ENCODE measurements around the gene RHOBTB3. TPM values are rescaled to one million over a fixed set of nuclear protein-coding genes. Genes with fewer than 3 reads are reported as not detected.

The RHOBTB3 gene
- total RNA-seq, 6 experiments from 2014 or later = 24.1 to 49.1 (median 38.9) TPM

DNA sequence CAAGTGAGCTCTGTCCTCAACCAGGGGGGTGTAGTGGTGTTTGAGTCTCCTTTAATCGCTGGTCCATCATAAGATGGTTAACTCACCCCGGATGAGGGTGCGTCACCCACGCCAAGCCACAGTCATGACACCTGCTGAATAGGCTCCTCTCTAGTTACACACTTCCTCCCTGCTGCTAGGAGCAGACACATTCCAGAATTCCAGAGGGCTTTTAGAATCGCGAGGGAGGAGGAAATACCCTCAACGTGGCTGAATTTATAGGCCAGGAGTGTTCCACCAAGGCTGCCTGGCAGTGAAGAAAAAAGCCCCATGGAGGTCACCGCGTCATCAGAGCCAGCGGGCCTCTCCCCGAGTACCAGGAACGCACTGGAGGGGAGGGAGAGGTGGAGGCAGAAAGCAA, 86.3 kb downstream of the RHOBTB3 start:
- peaks cover 0 to 29% (median 16%) of the 10 kb centered on the region in 4 donors for H3K36me3 ChIP-seq
- peak overlapping the region in 2 of 3 donors; percentile 1 to 7 for H3K4me3 ChIP-seq
- H3K27me3 ChIP-seq = no peaks in the 10 kb centered on the region
- no peaks in the 10 kb centered on the region for H3K9me3 ChIP-seq
- intact Hi-C loops (cut with DNase I) = no loop called here
- ATAC-seq (no peak), DNase-seq (no peak)
- peaks cover 0 to 51% (median 13%) of the 10 kb centered on the region in 4 donors for H3K4me1 ChIP-seq
- WGBS (ENCODE audit: insufficient coverage, low coverage, low lambda C conversion rate, missing lambda C conversion rate) = 79% methylated on average over 9 of the region's 12 CpGs
- TF ChIP-seq, protein P1, sequence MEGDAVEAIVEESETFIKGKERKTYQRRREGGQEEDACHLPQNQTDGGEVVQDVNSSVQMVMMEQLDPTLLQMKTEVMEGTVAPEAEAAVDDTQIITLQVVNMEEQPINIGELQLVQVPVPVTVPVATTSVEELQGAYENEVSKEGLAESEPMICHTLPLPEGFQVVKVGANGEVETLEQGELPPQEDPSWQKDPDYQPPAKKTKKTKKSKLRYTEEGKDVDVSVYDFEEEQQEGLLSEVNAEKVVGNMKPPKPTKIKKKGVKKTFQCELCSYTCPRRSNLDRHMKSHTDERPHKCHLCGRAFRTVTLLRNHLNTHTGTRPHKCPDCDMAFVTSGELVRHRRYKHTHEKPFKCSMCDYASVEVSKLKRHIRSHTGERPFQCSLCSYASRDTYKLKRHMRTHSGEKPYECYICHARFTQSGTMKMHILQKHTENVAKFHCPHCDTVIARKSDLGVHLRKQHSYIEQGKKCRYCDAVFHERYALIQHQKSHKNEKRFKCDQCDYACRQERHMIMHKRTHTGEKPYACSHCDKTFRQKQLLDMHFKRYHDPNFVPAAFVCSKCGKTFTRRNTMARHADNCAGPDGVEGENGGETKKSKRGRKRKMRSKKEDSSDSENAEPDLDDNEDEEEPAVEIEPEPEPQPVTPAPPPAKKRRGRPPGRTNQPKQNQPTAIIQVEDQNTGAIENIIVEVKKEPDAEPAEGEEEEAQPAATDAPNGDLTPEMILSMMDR (IDR thresholded peaks at IDR 0.05) = no peak
- TF ChIP-seq POLR2A (IDR thresholded peaks at IDR 0.05) = no peak
- peak overlapping the region; percentile 8 to 27 (median 24) for H3K27ac ChIP-seq

DNA sequence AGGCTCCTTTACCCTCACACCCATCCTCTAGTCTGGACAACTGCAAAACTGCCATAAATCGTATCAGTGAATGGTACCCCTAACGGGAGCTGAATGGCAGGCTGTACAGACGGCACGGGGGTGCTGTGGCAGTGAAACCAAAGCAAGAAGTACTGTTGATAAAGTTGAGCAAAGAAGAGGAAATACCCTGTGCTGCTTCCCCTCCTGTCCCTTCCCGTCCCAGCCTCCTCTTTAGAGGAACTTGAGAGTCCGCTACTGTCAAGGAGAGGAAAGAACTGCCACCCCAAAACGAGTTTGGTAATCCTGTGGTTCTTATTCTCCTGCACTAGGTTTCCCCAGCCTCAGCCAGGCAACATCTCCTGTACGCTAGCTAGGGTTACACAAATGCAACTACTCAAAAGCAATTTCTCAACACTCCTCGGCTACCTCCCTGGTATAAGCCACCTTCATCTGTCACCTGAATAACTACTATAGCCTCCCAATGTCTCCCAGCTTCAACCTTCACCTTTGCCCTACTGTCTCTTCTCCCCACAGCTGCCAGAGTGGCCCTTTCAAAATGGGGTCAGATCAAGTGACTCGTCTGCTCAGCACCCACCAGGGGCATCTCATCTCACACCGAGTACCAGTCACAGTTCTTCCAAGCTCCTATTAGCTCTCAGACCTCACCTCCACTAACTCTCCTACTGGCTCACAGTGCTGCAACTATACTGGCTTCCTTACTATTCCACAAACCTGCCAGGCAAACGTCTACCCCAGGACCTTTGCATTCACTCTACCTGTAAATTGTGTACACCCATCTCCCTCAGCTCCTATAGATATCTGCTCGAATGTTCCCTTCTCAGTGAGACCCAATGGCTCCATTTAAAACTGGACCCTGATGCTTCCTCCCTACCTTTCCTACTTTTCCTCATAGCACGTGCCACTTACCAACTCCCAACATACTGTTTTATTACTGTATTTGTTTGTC, 87.3 kb downstream of the RHOBTB3 start:
- 28% methylated on average over 14 of the region's 14 CpGs for WGBS (ENCODE audit: insufficient coverage, low coverage, low lambda C conversion rate, missing lambda C conversion rate)
- H3K4me1 ChIP-seq = peaks cover 0 to 51% (median 17%) of the 10 kb centered on the region in 4 donors
- peak in 1 of 3 donors; percentile 60 for DNase-seq
- no peaks in the 10 kb centered on the region for H3K27me3 ChIP-seq
- intact Hi-C loops (cut with DNase I) = no loop called here
- H3K27ac ChIP-seq = peak overlapping the region; percentile 8 to 27 (median 24)
- no peaks in the 10 kb centered on the region for H3K9me3 ChIP-seq
- ATAC-seq = peak; percentile 5 to 45 (median 22)
- TF ChIP-seq, protein P1 (IDR thresholded peaks at IDR 0.05) = no peak
- no peak for TF ChIP-seq POLR2A (IDR thresholded peaks at IDR 0.05)
- peaks cover 0 to 26% (median 16%) of the 10 kb centered on the region in 4 donors for H3K36me3 ChIP-seq
- H3K4me3 ChIP-seq = peak overlapping the region; percentile 1 to 7 (median 3)

DNA sequence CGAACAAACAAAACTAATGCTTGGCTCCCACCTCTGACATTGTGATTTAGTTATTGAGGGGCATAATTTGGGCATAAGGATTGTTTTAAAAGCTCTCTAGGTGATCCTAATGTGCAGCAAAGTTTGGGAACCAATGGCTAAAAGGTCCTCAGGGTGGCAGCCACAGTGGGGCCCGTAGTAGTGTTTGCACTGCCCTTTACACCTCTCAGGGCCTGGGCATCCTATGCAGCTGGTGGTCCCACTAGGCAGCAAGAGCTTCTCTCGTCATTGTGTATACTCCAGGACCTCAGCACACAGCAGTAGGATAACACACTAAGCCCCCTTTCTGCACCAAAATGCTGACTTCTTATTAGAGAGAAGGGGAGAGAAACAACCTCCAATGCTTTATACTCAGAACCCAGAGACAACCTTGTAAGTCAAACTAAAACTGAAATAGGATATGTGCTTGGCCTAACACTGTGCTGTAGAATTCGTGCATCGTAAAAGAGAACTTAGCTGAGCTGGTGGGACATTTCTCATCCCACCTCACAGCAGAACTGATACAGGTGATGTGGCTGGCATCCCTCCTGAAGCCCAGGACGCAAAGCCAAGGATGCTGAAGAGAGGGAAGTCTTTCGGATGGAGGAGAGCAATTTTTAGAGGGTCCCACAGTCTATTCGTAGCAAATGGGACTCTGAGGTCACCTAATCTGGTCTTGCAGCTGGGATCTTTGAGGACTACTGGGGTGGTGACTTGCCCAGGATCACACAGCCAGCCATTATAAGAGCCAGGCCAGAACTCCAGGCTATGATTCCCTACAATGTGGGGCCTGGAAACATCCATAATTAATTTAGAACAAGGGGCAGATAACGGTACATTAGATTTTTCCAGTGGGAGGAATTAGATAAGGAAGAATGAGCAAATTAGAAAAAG, 90.2 kb downstream of the RHOBTB3 start:
- WGBS (ENCODE audit: insufficient coverage, low coverage, low lambda C conversion rate, missing lambda C conversion rate) = 7% methylated on average over 9 of the region's 9 CpGs
- H3K36me3 ChIP-seq = peaks cover 0 to 2% (median under 1%) of the 10 kb centered on the region in 4 donors
- ATAC-seq (no peak), DNase-seq (no peak)
- peak overlapping the region; percentile 80 to 87 (median 81) for H3K27ac ChIP-seq
- intact Hi-C loops (cut with DNase I) = no loop called here
- H3K4me3 ChIP-seq = peak overlapping the region; percentile 72 to 79 (median 75)
- no peaks in the 10 kb centered on the region for H3K27me3 ChIP-seq
- H3K9me3 ChIP-seq = no peaks in the 10 kb centered on the region
- TF ChIP-seq, protein P1 (IDR thresholded peaks at IDR 0.05) = no peak
- no peak for TF ChIP-seq POLR2A (IDR thresholded peaks at IDR 0.05)
- H3K4me1 ChIP-seq = peaks cover 0 to 48% (median 19%) of the 10 kb centered on the region in 4 donors

DNA sequence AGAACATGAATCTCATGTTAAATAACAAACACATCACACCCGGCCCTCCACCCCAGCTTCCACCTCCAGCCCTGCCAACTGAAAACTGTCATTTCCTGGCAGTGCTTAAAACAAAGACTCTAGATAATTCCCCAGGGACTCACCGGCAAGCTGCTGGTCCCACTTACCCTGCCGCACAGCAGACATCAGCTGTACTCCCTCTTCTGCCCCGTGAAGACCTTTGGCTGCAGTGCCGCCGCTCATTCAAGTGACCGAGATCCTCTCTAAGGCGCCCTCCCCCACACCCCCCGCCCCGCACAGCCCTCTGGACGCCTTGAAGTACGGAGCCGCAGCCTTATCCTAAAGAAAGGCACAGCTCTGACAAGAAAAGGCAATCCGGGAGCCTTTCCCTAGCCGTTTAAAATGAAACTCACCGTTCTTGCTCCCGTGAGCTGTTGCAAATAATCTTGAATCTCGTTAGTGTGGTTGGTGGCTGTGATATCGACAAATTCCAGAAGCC, 91.0 kb downstream of the RHOBTB3 start:
- Histone ChIP-seq H3K27me3 (no peaks in the 10 kb centered on the region), H3K4me1 (peaks cover 0 to 55% (median 18%) of the 10 kb centered on the region in 4 donors), H3K27ac (peak overlapping the region; percentile 80 to 87 (median 81)), H3K9me3 (no peaks in the 10 kb centered on the region), H3K4me3 (peak overlapping the region; percentile 72 to 79 (median 75)), H3K36me3 (peaks cover 0 to under 1% (median 0%) of the 10 kb centered on the region in 4 donors)
- ATAC-seq = peak; percentile 43 to 76 (median 63)
- under 1% methylated on average over 13 of the region's 19 CpGs for WGBS (ENCODE audit: insufficient coverage, low coverage, low lambda C conversion rate, missing lambda C conversion rate)
- DNase-seq = peak; percentile 63 to 80 (median 75)
- intact Hi-C loops (cut with DNase I) = no loop called here
- TF ChIP-seq POLR2A (IDR thresholded peaks at IDR 0.05) = no peak
- TF ChIP-seq, protein P1 (IDR thresholded peaks at IDR 0.05) = no peak
